Endodermal cell (in vitro differentiated cells): ENCODE results near the gene PPL. TPM values are rescaled to one million over a fixed set of nuclear protein-coding genes. Genes with fewer than 3 reads are reported as not detected.

ENCODE experiments used
- DNase-seq: peaks from one replicate; pipeline ENCODE4 v3.0.0-alpha.2; 2017
- H3K27ac ChIP-seq: 2 replicates; pipeline ENCODE4 v1.5.1; 2013; ENCODE audit warnings: mild to moderate bottlenecking, low read depth, low read length, moderate library complexity
- H3K27me3 ChIP-seq: 2 replicates; pipeline ENCODE4 v1.6.1; 2013; ENCODE audit warnings: mild to moderate bottlenecking, low read length, moderate library complexity; ENCODE audit not compliant: insufficient read depth, control insufficient read depth, poor library complexity, severe bottlenecking
- H3K36me3 ChIP-seq: 2 replicates; pipeline ENCODE4 v1.7.0; 2013; ENCODE audit warnings: mild to moderate bottlenecking, low read length, moderate library complexity; ENCODE audit not compliant: control insufficient read depth, insufficient read depth
- H3K4me1 ChIP-seq: one replicate; pipeline ENCODE4 v1.7.0; 2013; ENCODE audit warnings: low read length; ENCODE audit not compliant: control insufficient read depth, insufficient read depth
- H3K4me3 ChIP-seq: 2 replicates; pipeline ENCODE4 v1.5.1; 2013; ENCODE audit warnings: mild to moderate bottlenecking, low read length, moderate library complexity
- H3K9ac ChIP-seq: 2 replicates; pipeline ENCODE4 v1.6.1; 2013; ENCODE audit warnings: mild to moderate bottlenecking, low read length, moderate library complexity; ENCODE audit not compliant: poor library complexity, severe bottlenecking; ENCODE audit errors: extremely low read depth
- H3K9me3 ChIP-seq: 2 replicates; pipeline ENCODE4 v1.6.1; 2013; ENCODE audit warnings: mild to moderate bottlenecking, low read length, moderate library complexity; ENCODE audit not compliant: control insufficient read depth
- H3K27ac Mint-ChIP-seq: 2 replicates; pipeline ENCODE4 v1.8.0; 2020; ENCODE audit warnings: mixed read lengths
- H3K27me3 Mint-ChIP-seq: 2 replicates; pipeline ENCODE4 v1.8.0; 2021; ENCODE audit warnings: mild to moderate bottlenecking, mixed read lengths; ENCODE audit not compliant: insufficient read depth
- H3K36me3 Mint-ChIP-seq: 2 replicates; pipeline ENCODE4 v1.8.0; 2020; ENCODE audit warnings: low read depth, mixed read lengths
- H3K4me1 Mint-ChIP-seq: 2 replicates; pipeline ENCODE4 v1.8.0; 2020; ENCODE audit warnings: mixed read lengths
- H3K4me3 Mint-ChIP-seq: 2 replicates; pipeline ENCODE4 v1.8.0; 2020; ENCODE audit warnings: mild to moderate bottlenecking, moderate library complexity, mixed read lengths
- H3K9me3 Mint-ChIP-seq: 2 replicates; pipeline ENCODE4 v1.8.0; 2020; ENCODE audit warnings: mild to moderate bottlenecking, mixed read lengths
- CTCF ChIP-seq: fragments of 200-600 bp; sonication (generic); conservative IDR thresholded peaks from 2 replicates; pipeline ENCODE4 v1.5.0; 2021; ENCODE audit warnings: antibody characterized with exemption, mild to moderate bottlenecking
- WGBS, 2 experiments: methylation state at CpG; one replicate each; pipeline versions ENCODE4 v1.1.5 to v1.1.7; 2013; ENCODE audit warnings: missing lambda C conversion rate in 2 of 2, mixed read lengths in 1 of 2; ENCODE audit not compliant: insufficient coverage in 1 of 2, insufficient read length in 1 of 2; 5-methylcytosine and 5-hydroxymethylcytosine counted together
- total RNA-seq, 2 donors: library from RNA; stranded (reverse); fragmentation: NEBNext Ultra II Directional in 1 of 2; extraction: Animal tissue kit (Norgen Biotek cat#: 25700) in 1 of 2; gene quantifications; 2 replicates in 1 of 2; 3 replicates in 1 of 2; pipeline ENCODE4 v1.2.1, GENCODE V29; 2021

The PPL gene
- total RNA-seq, 2 donors from 2014 or later, result 37.8 to 48.5 TPM

- Histone ChIP-seq H3K4me3 (no peak overlapping the region), H3K36me3 (peaks cover 10% of the 10 kb centered on the region), H3K27ac (no peak overlapping the region), H3K9ac (no peak overlapping the region), H3K9me3 (peaks cover 11% of the 10 kb centered on the region), H3K27me3 (no peaks in the 10 kb centered on the region), H3K4me1 (peaks cover 6% of the 10 kb centered on the region)
- Mint-ChIP-seq H3K27ac (peak overlapping the region; percentile 85), H3K27me3 (no peaks in the 10 kb centered on the region), H3K36me3 (peaks cover 29% of the 10 kb centered on the region), H3K4me3 (no peak overlapping the region), H3K4me1 (peaks cover 10% of the 10 kb centered on the region), H3K9me3 (peaks cover 15% of the 10 kb centered on the region)
- whole genome bisulfite sequencing, 2 experiments, result 75 to 80% methylated on average over 1 to 12 of the region's 12 CpGs
- DNase-seq, result peak; percentile 82
- no peak for TF ChIP-seq CTCF
Observed at GRCh38 chr16:4924593-4925292, 12.2 kb downstream of the PPL start.

GRCh38 chr16:4923853-4924252 lies 13.1 kb downstream of the PPL start:
- no peak for TF ChIP-seq CTCF
- H3K27ac Mint-ChIP-seq, result no peak overlapping the region
- peaks cover 23% of the 10 kb centered on the region for H3K36me3 Mint-ChIP-seq
- H3K4me1 Mint-ChIP-seq, result peaks cover 12% of the 10 kb centered on the region
- WGBS, 2 experiments, result 89 to 90% methylated on average over 6 of the region's 6 CpGs
- H3K4me3 ChIP-seq, result no peak overlapping the region
- DNase-seq, result no peak
- H3K9me3 ChIP-seq, result peaks cover 11% of the 10 kb centered on the region
- H3K4me1 ChIP-seq, result peaks cover 6% of the 10 kb centered on the region
- peaks cover 15% of the 10 kb centered on the region for H3K9me3 Mint-ChIP-seq
- H3K4me3 Mint-ChIP-seq, result no peak overlapping the region
- H3K36me3 ChIP-seq, result peaks cover 10% of the 10 kb centered on the region
- no peak overlapping the region for H3K9ac ChIP-seq
- H3K27ac ChIP-seq, result no peak overlapping the region
- no peaks in the 10 kb centered on the region for H3K27me3 Mint-ChIP-seq
- H3K27me3 ChIP-seq, result no peaks in the 10 kb centered on the region

- H3K4me3 Mint-ChIP-seq, result no peak overlapping the region
- WGBS, 2 experiments, result 92 to 95% methylated on average over 11 to 18 of the region's 18 CpGs
Observed at GRCh38 chr16:4922721-4923342, 14.1 kb downstream of the PPL start.

More at GRCh38 chr16:4922721-4923342, 14.1 kb downstream of the PPL start:
- H3K9me3 Mint-ChIP-seq, result peaks cover 14% of the 10 kb centered on the region
- Histone ChIP-seq H3K4me1 (peaks cover 6% of the 10 kb centered on the region), H3K27me3 (no peaks in the 10 kb centered on the region), H3K9ac (no peak overlapping the region), H3K4me3 (no peak overlapping the region), H3K27ac (no peak overlapping the region), H3K36me3 (peaks cover 10% of the 10 kb centered on the region), H3K9me3 (peaks cover 11% of the 10 kb centered on the region)
- no peaks in the 10 kb centered on the region for H3K27me3 Mint-ChIP-seq
- H3K27ac Mint-ChIP-seq, result no peak overlapping the region
- H3K36me3 Mint-ChIP-seq, result peaks cover 16% of the 10 kb centered on the region
- H3K4me1 Mint-ChIP-seq, result peaks cover 13% of the 10 kb centered on the region
- peak; percentile 22 for TF ChIP-seq CTCF
- DNase-seq, result peak; percentile 56
